Stimulated activated CD4-positive, alpha-beta T cell treated with anti-CD3 and anti-CD28 coated beads, Interleukin-12 subunit alpha, Interleukin-12 subunit beta, amount 100 ng/mL, for 48 hours (primary cell): ENCODE data around the gene RAB39B.
A peak's percentile ranks its signal among the peaks of the same experiment; 100 is the strongest.

Experiments
- DNase-seq, 3 donors: peaks; one replicate each; pipeline ENCODE4 v3.0.0-alpha.2; 2020; ENCODE audit warnings: low read depth in 2 of 3, low spot score in 1 of 3

Gene RAB39B

DNA sequence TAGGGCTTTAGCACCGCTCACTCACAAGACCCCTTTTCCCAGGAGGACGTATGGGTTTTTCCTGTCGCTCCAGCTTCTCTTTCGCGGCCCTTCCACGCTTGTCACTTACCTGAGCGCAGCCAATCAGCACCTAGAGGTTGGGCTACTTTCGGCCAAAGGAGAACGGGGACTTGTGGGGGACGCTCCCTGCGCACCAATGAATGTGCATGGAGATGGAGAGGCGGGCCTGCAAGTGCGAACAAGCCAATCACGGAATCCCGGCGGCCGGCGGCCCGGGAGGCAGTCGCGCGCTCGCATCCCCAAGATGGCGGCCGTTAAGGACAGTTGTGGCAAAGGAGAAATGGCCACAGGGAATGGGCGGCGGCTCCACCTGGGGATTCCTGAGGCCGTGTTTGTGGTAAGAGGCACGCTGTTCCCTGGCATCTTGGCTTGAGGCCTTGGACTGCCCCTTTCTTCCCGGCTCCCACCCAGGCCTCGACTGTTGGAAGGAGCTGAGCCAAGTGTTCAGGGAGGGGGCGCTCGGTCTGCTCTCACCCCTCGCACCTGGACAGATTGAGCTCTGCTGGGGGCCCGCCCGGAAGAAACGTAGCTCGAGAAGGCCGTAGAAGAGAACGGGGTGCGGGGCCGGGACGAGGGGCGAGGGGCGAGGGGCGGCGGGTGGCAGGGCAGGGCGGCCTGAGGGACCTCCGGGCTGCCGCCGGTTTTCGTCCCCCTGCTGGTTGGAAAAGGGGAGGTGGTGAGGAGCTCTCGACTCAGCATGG is 47.9 kb downstream of the RAB39B start, which contains the start of gene VBP1:
Gene VBP1 (plus strand): TSS at position 282 of the 761 bp plus-strand sequence. CDS start 23 bp downstream, at position 305.
- peak; percentile 68 to 78 (median 76) for DNase-seq

DNA sequence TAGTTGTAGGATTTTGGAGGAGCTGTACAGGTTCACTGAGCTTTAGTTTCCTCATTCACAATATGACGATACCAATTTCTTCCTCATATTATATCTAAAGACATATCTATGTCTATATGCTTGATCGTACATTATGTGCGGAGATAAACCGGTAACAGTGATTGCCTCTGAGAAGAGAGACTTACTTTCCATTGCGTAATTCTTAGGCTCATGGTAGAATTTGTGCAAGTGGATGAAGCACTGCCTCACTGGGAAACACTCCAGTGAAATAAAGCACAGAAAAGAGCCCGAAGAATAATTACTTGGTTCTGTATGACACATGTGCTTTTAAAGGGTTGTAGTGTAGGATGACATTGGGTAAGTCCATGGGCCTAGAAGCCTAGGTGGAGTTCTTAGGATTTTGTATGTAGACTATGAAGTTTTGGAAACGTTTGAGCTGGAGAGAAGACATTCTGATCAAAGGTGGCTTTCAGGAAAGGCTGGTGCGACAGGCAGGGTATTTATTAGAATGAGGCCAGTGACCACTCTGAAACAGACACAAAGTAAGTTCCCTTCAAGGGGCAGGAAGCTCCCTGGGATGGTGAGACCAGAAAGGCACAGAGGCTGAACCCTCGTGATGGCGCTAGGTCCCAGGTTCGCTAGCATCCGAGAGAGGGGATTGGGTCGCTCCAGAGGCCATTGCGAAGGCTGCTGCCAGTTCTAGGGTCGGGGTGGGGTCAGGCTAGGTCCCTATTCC is 48.7 kb downstream of the RAB39B start:
- DNase-seq: no peak

DNA sequence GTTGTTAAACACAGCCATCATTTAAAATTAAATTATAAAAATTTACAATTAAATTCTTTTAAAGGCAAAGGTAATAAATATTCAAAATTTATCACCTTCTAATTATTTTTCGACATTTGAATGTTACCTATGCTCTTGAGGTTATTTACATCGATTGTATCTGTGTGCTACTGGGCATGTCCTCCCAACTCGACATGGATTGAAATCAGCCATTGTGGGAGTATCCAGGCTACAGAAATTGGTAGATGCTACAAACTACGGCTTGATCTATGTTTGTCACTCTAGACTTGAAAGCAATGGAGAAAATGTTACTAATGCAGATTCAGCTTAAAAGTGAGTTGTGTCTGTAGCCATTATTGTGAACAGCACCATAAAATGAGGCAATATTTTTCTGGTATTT is 50.6 kb downstream of the RAB39B start:
- no peak for DNase-seq

DNA sequence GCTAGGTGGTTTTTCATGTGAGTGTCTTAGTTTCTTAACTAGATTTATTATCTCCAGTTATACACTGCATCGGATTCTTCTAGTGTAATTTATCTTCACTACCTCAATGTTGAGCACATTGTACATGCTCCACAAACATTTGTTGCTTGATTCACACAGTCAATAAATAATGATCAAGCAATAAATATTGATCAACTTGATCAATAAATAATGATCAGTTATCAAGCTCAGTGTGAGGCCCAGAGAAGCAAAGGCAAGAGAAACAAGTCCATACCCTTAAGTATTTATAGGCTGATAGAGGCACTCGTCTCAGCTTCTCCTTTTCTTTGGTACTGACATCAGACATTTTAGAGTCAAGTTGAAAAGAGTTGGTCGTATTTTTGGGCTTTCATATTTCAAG is 53.1 kb downstream of the RAB39B start:
- no peak for DNase-seq
